Measurements from ENCODE around the gene MCCD1. TPM values are rescaled to one million over a fixed set of nuclear protein-coding genes. Genes with fewer than 3 reads are reported as not detected.

MCCD1 gene
- total RNA-seq, 1 experiment from 2014 or later = not detected

- TF ChIP-seq ATF2 (CRISPR knock-in tag; IDR thresholded peaks at IDR 0.05; ENCODE audit: borderline replicate concordance, low read depth) = no peak
Measured at GRCh38 chr6:31557443-31558317, 28.9 kb downstream of the MCCD1 start (continued).

GRCh38 chr6:31558318-31558625, 29.5 kb downstream of the MCCD1 start:
- Mint-ChIP-seq H3K4me3 (no peak overlapping the region), H3K4me1 (peaks cover 9% of the 10 kb centered on the region), H3K9me3 (no peaks in the 10 kb centered on the region), H3K27me3 (ENCODE audit: low read depth) (no peaks in the 10 kb centered on the region; the same call in 1 of the 2 replicates), H3K27ac (no peak overlapping the region), H3K36me3 (peaks cover 17% of the 10 kb centered on the region)
- DNase-seq (ENCODE audit: low spot score) (no peak), ATAC-seq (no peak)
- POLR2A ChIA-PET = interaction anchor here (1.3 kb wide), 1 partner anchor 23 kb away, joined by 3 read pairs; no protein-coding TSS in a partner anchor
- CTCF ChIA-PET = interaction anchor here (0.9 to 1.4 kb wide), 4 partner anchors 12 to 40 kb away, joined by 3 to 4 read pairs (median 4); partner anchors contain the start of genes ATP6V1G2 and LST1
- TF ChIP-seq ZNF425 (CRISPR knock-in tag; conservative IDR thresholded peaks at IDR 0.05) (no peak), TP53 (CRISPR knock-in tag; IDR thresholded peaks at IDR 0.05) (no peak), NFATC4 (CRISPR knock-in tag; IDR thresholded peaks at IDR 0.05) (no peak), ATF6 (CRISPR knock-in tag; IDR thresholded peaks at IDR 0.05) (no peak), IRF1 (CRISPR knock-in tag; IDR thresholded peaks at IDR 0.05) (no peak), SP1 (CRISPR knock-in tag; conservative IDR thresholded peaks at IDR 0.05) (no peak), ZNF423 (CRISPR knock-in tag; IDR thresholded peaks at IDR 0.05) (no peak), FOXP1 (CRISPR knock-in tag; IDR thresholded peaks at IDR 0.05; ENCODE audit: borderline replicate concordance) (no peak), ZBTB43 (CRISPR knock-in tag; IDR thresholded peaks at IDR 0.05) (no peak)

GRCh38 chr6:31558631-31559500, 30.1 kb downstream of the MCCD1 start:
- POLR2A ChIA-PET = interaction anchor here (1.3 to 1.6 kb wide), 2 partner anchors 17 to 22 kb away, joined by 3 to 4 read pairs; partner anchors contain the start of gene DDX39B
- TF ChIP-seq CBFB (CRISPR knock-in tag; IDR thresholded peaks at IDR 0.05; ENCODE audit: low read depth) (no peak), ZNF121 (CRISPR knock-in tag; IDR thresholded peaks at IDR 0.05) (no peak), ZMAT4 (CRISPR knock-in tag; IDR thresholded peaks at IDR 0.05) (no peak), NFYB (CRISPR knock-in tag; conservative IDR thresholded peaks at IDR 0.05; ENCODE audit: low read depth) (no peak), E2F1 (CRISPR knock-in tag; IDR thresholded peaks at IDR 0.05) (no peak)

More at GRCh38 chr6:31558631-31559500, 30.1 kb downstream of the MCCD1 start:
- CTCF ChIA-PET = interaction anchor here (0.9 to 1.4 kb wide), 5 partner anchors 12 to 40 kb away, joined by 3 to 4 read pairs (median 4); partner anchors contain the start of genes ATP6V1G2 and LST1
- Mint-ChIP-seq H3K4me3 (no peak overlapping the region), H3K36me3 (peaks cover 17% of the 10 kb centered on the region), H3K4me1 (peaks cover 9% of the 10 kb centered on the region), H3K9me3 (no peaks in the 10 kb centered on the region), H3K27ac (no peak overlapping the region), H3K27me3 (ENCODE audit: low read depth) (no peaks in the 10 kb centered on the region; the same call in 1 of the 2 replicates)
- no peak for ATAC-seq
- no peak for DNase-seq (ENCODE audit: low spot score)
